PC-9 (cell line): Measurements from ENCODE around the gene ARMC9.

Experiments used
- CTCF ChIP-seq: fragments of 200-600 bp; sonication (generic); conservative IDR thresholded peaks from 2 replicates; pipeline ENCODE4 v1.6.1; 2017; ENCODE audit warnings: mixed run types, antibody characterized with exemption, mild to moderate bottlenecking, moderate library complexity
- EZH2 ChIP-seq: fragments of 200-600 bp; sonication (generic); IDR thresholded peaks from 2 replicates; pipeline ENCODE4 v1.8.0; 2017; ENCODE audit warnings: antibody characterized with exemption, low read depth

GRCh38 chr2:231174211-231174651 lies 24.2 kb upstream of the ARMC9 start:
- TF ChIP-seq CTCF (no peak), EZH2 (no peak)
